GM23248 (cell line): ENCODE data around the gene NT5DC3. TPM values are rescaled to one million over a fixed set of nuclear protein-coding genes. Genes with fewer than 3 reads are reported as not detected.

Experiments used
- DNase-seq: peaks from one replicate; pipeline ENCODE4 v3.0.0-alpha.2; 2015
- H2AFZ ChIP-seq: fragments of 200-600 bp; sonication (generic); 2 replicates; pipeline ENCODE4 v1.6.1; 2016; ENCODE audit warnings: antibody characterized with exemption
- H3F3A ChIP-seq: fragments of 200-600 bp; sonication (generic); 2 replicates; pipeline ENCODE4 v1.6.1; 2016; ENCODE audit warnings: mild to moderate bottlenecking, antibody characterized with exemption, mixed run types; ENCODE audit not compliant: insufficient read depth
- H3K27ac ChIP-seq: fragments of 200-600 bp; sonication (generic); 2 replicates; pipeline ENCODE4 v1.5.1; 2016; ENCODE audit warnings: mild to moderate bottlenecking
- H3K27me3 ChIP-seq: fragments of 200-600 bp; sonication (generic); replicated peaks from 2 replicates; pipeline ENCODE4 v1.6.1; 2016; ENCODE audit warnings: mild to moderate bottlenecking; ENCODE audit not compliant: insufficient read depth
- H3K36me3 ChIP-seq: fragments of 200-600 bp; sonication (generic); 2 replicates; pipeline ENCODE4 v1.6.1; 2016; ENCODE audit warnings: low read depth, mild to moderate bottlenecking
- H3K4me1 ChIP-seq: fragments of 200-600 bp; sonication (generic); 2 replicates; pipeline ENCODE4 v1.6.1; 2016; ENCODE audit warnings: mild to moderate bottlenecking; ENCODE audit not compliant: insufficient read depth
- H3K4me2 ChIP-seq: fragments of 200-600 bp; sonication (generic); one replicate; pipeline ENCODE4 v1.6.1; 2016; ENCODE audit warnings: mild to moderate bottlenecking; ENCODE audit not compliant: unreplicated experiment
- H3K4me3 ChIP-seq: fragments of 200-600 bp; sonication (generic); 2 replicates; pipeline ENCODE4 v1.5.1; 2016; ENCODE audit warnings: mild to moderate bottlenecking
- H3K79me2 ChIP-seq: fragments of 200-600 bp; sonication (generic); 2 replicates; pipeline ENCODE4 v1.6.1; 2016; ENCODE audit warnings: mild to moderate bottlenecking; ENCODE audit not compliant: insufficient read depth
- H3K9ac ChIP-seq: fragments of 200-600 bp; sonication (generic); 2 replicates; pipeline ENCODE4 v1.6.1; 2016; ENCODE audit warnings: mild to moderate bottlenecking
- H3K9me2 ChIP-seq: fragments of 200-600 bp; sonication (generic); 2 replicates; pipeline ENCODE4 v1.6.1; 2016; ENCODE audit warnings: mixed run types, mild to moderate bottlenecking, moderate library complexity; ENCODE audit not compliant: insufficient read depth
- H3K9me3 ChIP-seq: fragments of 200-600 bp; sonication (generic); one replicate; pipeline ENCODE4 v1.6.1; 2017; ENCODE audit warnings: low read depth
- H4K20me1 ChIP-seq: fragments of 200-600 bp; sonication (generic); 2 replicates; pipeline ENCODE4 v1.6.0; 2016; ENCODE audit not compliant: insufficient read depth
- EZH2 ChIP-seq: fragments of 200-600 bp; sonication (generic); IDR thresholded peaks from 2 replicates; pipeline ENCODE4 v1.6.1; 2018; ENCODE audit warnings: antibody characterized with exemption, mild to moderate bottlenecking; ENCODE audit not compliant: insufficient read depth, poor library complexity, severe bottlenecking
- EZH2phosphoT487 ChIP-seq: fragments of 200-600 bp; sonication (generic); IDR thresholded peaks from 2 replicates; pipeline ENCODE4 v1.6.1; 2018; ENCODE audit warnings: antibody characterized with exemption, moderate library complexity, mild to moderate bottlenecking, low read depth; ENCODE audit not compliant: insufficient read depth
- WGBS, 2 experiments: methylation state at CpG; one replicate each; pipeline ENCODE4 v1.1.6; 2015 to 2017; ENCODE audit warnings: low lambda C conversion rate in 2 of 2, low coverage in 1 of 2; ENCODE audit errors: missing lambda C conversion rate in 2 of 2; 5-methylcytosine and 5-hydroxymethylcytosine counted together
- in situ Hi-C: fragments of 300-500 bp; cut with MboI; formaldehyde crosslinking; loops from 2 replicates; pipeline ENCODE4 v1.15.0; 2020
- polyA plus RNA-seq: library from polyadenylated mRNA; unstranded; fragments of >200 nt; fragmentation: Nextera tagmentation; extraction: Ambion mirVana; gene quantifications from 2 replicates; pipeline ENCODE4 v1.2.1, GENCODE V29; 2016
- total RNA-seq: library from RNA; depleted of rRNA; stranded (reverse); fragments of >200 nt; shearing (Covaris generic); gene quantifications from 2 replicates; pipeline ENCODE4 v1.2.3, GENCODE V29; 2014

NT5DC3 gene
- total and polyA plus RNA-seq, 2 experiments from 2014 or later: 3.4 to 5.2 TPM

GRCh38 chr12:103875666-103876065, 34.6 kb upstream of the NT5DC3 start:
- Histone ChIP-seq H3K27ac (no peak overlapping the region), H3K9ac (no peak overlapping the region), H4K20me1 (no peaks in the 10 kb centered on the region), H3K9me2 (no peaks in the 10 kb centered on the region), H3K27me3 (no peaks in the 10 kb centered on the region), H3K4me1 (no peaks in the 10 kb centered on the region), H3F3A (no peaks in the 10 kb centered on the region), H3K4me2 (no peak overlapping the region), H3K9me3 (no peaks in the 10 kb centered on the region), H3K4me3 (no peak overlapping the region), H3K36me3 (no peaks in the 10 kb centered on the region), H3K79me2 (no peaks in the 10 kb centered on the region), H2AFZ (no peak overlapping the region)
- in situ Hi-C loops: loop anchor here (10.0 kb wide), 1 partner anchor 241 kb away; no protein-coding TSS in a partner anchor
- no peak for TF ChIP-seq EZH2phosphoT487
- TF ChIP-seq EZH2: no peak
- no peak for DNase-seq
- whole genome bisulfite sequencing, 2 experiments: 0% methylated on average over 1 of the region's 1 CpG

DNA sequence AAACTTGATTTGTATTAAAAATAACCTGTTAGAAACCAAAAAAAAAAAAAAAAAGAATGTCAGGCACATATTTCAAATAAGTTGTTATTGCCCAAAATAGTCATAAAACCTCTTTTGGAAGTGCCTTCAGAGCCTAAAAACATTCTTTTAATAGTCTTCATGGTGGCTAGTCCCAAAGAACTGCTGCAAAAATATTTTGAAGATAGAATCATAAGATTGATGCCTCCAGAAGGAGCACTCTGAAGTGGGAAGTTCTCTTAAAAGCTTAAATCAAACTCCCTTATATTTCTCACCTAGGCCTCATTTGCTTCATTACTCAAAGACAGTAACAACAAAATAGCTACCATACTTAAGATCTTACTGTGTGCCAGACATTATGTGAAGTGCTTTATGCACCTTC, 27.2 kb upstream of the NT5DC3 start:
- Histone ChIP-seq H3K36me3 (no peaks in the 10 kb centered on the region), H3K4me2 (peak overlapping the region; percentile 5), H2AFZ (no peak overlapping the region), H3K79me2 (no peaks in the 10 kb centered on the region), H3K27ac (no peak overlapping the region), H4K20me1 (no peaks in the 10 kb centered on the region), H3K4me1 (0 out of 2 replicates have a peak, but pooled peaks cover 7% of the 10 kb centered on the region), H3F3A (peaks cover 13% of the 10 kb centered on the region), H3K9me2 (no peaks in the 10 kb centered on the region), H3K27me3 (no peaks in the 10 kb centered on the region), H3K9me3 (no peaks in the 10 kb centered on the region), H3K4me3 (no peak overlapping the region), H3K9ac (no peak overlapping the region)
- TF ChIP-seq EZH2phosphoT487 (no peak), EZH2 (no peak)
- in situ Hi-C loops: no loop called here
- no peak for DNase-seq

DNA sequence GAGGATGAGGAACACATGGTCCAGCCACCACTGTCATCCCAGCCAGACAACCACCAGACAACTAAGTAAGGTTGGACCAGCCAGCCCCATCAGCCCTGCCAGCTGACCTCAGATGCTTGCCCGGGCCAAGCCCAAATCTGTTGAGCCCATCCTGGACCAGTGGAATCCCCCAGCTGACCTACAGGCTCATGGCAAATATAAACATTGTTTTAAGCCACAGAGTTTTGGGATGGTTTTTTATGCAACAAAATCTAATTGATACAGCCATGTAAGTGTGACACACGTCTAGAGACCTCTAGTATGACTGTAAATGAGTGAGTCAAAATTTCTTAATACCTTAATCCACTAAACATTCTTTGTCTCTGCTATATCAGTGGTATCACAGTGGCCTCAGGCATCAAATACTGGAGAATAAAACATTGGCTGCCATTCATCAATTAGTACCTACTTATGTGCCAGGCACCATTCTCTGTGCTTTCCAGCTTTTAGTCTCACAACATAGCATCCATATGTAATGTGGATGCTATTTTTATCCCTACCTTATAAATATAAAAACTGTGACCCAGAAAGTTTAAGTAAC, 24.2 kb upstream of the NT5DC3 start:
- H3K9me2 ChIP-seq: no peaks in the 10 kb centered on the region
- no peak overlapping the region for H3K4me2 ChIP-seq
- no peaks in the 10 kb centered on the region for H3K27me3 ChIP-seq
- no peaks in the 10 kb centered on the region for H3K79me2 ChIP-seq
- DNase-seq: peak; percentile 49
- in situ Hi-C loops: no loop called here
- TF ChIP-seq EZH2phosphoT487 (no peak), EZH2 (no peak)
- no peaks in the 10 kb centered on the region for H3K36me3 ChIP-seq
- 0 out of 2 replicates have a peak, but pooled peaks cover 13% of the 10 kb centered on the region for H3K4me1 ChIP-seq
- H4K20me1 ChIP-seq: no peaks in the 10 kb centered on the region
- peaks cover 13% of the 10 kb centered on the region for H3F3A ChIP-seq
- H3K9ac ChIP-seq: no peak overlapping the region
- H3K27ac ChIP-seq: no peak overlapping the region
- whole genome bisulfite sequencing, 2 experiments: 23 to 41% methylated on average over 2 of the region's 2 CpGs
- H3K4me3 ChIP-seq: no peak overlapping the region
- no peak overlapping the region for H2AFZ ChIP-seq
- H3K9me3 ChIP-seq: no peaks in the 10 kb centered on the region

DNA sequence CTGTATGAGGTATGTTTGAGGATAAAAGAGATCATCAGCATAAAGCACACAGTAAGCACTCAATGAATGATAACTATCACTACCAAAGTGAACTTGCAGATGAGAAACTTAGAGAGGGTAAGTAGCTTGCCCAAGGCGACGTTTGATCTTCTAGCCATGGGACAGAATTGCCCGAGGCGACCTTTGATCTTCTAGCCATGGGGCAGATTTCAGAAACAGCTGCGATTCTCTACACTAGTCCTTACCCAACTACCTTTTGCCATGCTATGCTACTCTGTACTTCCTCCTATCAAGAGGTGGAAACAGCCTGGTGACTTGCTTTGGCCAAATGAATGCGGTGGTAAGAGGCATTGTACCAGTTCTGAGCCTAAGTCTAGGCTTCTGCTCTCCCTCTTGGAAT, 23.7 kb upstream of the NT5DC3 start:
- H3K9ac ChIP-seq: no peak overlapping the region
- H3K4me3 ChIP-seq: no peak overlapping the region
- TF ChIP-seq EZH2: no peak
- no peak for TF ChIP-seq EZH2phosphoT487
- DNase-seq: no peak
- H3F3A ChIP-seq: peaks cover 16% of the 10 kb centered on the region
- WGBS, 2 experiments: 96 to 97% methylated on average over 6 of the region's 6 CpGs
- H3K9me3 ChIP-seq: no peaks in the 10 kb centered on the region
- H3K9me2 ChIP-seq: no peaks in the 10 kb centered on the region
- H3K27ac ChIP-seq: no peak overlapping the region
- in situ Hi-C loops: no loop called here
- no peaks in the 10 kb centered on the region for H4K20me1 ChIP-seq
- H3K4me2 ChIP-seq: no peak overlapping the region
- H3K36me3 ChIP-seq: no peaks in the 10 kb centered on the region
- H3K27me3 ChIP-seq: no peaks in the 10 kb centered on the region
- peaks cover 15% of the 10 kb centered on the region; the same call in 1 of the 2 replicates for H3K4me1 ChIP-seq
- H2AFZ ChIP-seq: no peak overlapping the region
- no peaks in the 10 kb centered on the region for H3K79me2 ChIP-seq
